RKO (cell line): ENCODE data around the gene CUX1.
"Not testable (repeated sequence)": the region's sequence is repeated elsewhere in the genome, so short reads cannot be mapped to it uniquely, and the experiment has no call there.

Source experiments
- DNase-seq: peaks from one replicate; pipeline ENCODE4 v3.0.0-alpha.2; 2016; ENCODE audit warnings: low spot score

CUX1 gene

DNA sequence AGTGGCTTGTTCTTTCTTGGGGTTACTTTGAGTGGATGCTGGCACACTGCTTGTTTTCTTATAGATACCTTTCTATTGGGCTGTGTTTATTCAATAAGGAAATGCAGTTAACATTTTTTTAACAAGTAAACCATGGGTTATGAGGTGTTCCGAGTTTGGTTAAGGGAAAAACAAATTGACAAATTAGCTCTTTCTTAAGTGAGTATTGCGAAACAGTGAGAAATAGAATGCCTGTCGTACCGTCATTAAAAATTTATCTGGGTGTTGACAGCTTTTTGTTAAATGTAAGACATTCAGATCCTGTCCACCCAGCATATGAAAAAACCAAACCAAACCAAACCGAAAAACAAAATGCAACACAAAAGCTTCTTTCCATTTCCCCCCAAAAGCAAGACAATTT lies 6.2 kb downstream of the CUX1 start:
- no peak for DNase-seq

- DNase-seq = no peak
Observed at GRCh38 chr7:101824440-101824839, 7.0 kb downstream of the CUX1 start.

DNA sequence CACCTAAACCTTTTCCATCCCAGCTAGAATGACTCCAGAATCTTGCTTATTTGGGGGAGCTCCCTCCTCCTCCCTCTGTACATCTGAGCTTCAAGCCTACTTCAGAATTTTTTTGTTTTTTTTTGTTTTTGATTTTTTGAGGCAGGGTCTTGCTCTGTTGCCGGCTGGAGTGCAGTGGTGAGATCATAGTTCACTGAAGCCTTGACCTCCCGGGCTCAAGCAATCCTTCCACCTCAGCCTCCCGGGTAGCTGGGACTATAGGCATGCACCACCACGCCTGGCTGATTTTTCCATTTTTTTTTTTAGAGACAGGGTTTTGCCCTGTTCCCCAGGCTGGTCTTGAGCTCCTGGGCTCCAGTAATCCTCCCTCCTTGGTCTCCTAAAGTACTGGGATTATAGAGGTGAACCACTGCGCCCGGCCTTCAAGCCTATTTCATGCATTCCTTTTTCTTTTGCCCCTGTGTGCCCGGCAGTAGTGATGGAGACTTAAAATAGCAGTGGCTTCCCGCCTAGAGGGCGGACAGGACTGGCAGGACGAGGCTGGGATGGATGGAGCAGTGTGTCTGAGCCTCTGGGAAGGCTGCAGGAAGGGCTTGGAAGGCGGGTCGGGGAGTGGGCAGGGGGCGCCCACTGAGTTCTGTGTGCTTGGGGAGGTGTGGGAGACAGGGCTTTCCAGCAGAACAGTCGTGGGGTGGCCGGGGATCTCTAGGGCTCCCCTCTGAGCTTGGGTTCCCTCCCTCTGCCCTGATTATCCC lies 8.8 kb downstream of the CUX1 start:
- DNase-seq = no peak

GRCh38 chr7:101828301-101829020 lies 11.0 kb downstream of the CUX1 start:
- DNase-seq = no peak

DNA sequence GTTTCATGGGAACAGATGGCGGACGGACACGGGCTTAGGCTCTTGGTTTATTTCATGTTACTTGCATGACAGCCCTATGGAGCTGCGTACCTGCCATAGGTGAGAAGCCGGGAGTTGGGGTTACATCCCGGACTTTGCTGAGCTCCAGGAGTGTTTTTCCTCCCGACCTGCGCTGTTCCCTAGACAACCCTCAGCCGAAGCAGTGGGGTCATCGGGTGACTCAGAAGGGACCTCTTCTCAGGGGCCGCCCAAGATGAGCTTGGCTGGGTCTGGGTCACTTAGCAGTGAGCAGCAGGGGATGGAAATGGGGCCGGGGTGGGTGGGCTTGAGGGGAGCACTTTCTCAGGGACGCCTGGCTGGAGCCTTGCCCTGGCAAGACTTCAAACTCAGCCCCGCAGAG lies 11.9 kb downstream of the CUX1 start:
- DNase-seq = no peak

DNA sequence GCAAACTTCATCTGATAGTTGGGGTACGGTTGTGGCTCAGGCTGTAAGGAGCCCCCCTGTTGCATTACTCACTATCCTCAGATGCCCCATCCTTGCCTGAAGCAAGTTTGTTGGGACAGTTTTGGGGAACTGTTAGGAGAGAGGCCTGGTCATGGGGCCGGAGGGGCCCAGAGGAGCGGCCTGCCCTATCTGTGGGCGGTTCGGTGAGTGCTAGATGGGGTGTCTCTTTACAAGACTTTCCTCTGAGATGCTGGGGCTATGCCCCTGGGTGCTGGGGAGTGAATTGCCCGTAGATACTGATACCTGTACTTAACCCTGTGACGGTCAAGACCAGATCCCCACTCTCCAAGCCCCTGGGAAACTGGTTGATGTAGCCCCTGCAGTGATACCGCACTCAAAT lies 12.4 kb downstream of the CUX1 start:
- no peak for DNase-seq

DNA sequence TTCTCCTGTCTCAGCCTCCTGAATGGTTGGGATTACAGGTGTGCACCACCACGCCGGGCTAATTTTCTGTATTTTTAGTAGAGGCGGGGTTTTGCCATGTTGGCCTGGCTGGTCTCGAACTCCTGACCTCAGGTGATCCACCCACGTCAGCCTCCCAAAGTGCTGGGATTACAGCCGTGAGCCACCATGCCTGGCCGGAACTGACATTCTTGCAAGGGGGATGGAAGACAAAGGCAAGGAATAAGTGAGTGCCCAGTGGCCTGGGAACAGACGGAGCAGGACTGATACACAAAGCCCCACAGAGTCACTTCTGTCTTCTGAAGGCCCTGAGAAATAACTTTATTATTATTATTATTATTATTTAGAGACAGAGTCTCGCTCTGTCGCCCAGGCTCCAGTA lies 14.0 kb downstream of the CUX1 start:
- DNase-seq = not testable (repeated sequence)

DNA sequence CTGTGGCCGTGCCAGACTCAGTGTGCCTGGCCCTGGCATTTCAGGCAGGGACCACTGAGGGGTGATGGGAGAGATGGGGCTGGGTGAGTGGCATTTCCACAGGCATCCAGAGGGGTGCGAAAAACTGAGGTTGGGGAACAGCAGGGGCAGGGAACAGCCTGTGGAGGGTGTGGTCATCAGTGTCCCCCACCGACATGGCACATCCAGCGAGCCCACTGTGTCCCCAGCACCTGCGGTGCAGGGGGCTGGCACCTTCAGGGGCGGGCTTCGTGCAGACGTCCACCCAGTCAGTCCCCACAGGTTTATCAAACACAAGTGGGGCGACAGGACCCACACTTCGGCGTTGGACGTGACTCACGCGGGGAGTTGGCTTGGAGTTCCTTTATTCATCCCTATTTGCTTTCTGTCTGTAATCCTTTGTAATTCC lies 14.8 kb downstream of the CUX1 start:
- no peak for DNase-seq

DNA sequence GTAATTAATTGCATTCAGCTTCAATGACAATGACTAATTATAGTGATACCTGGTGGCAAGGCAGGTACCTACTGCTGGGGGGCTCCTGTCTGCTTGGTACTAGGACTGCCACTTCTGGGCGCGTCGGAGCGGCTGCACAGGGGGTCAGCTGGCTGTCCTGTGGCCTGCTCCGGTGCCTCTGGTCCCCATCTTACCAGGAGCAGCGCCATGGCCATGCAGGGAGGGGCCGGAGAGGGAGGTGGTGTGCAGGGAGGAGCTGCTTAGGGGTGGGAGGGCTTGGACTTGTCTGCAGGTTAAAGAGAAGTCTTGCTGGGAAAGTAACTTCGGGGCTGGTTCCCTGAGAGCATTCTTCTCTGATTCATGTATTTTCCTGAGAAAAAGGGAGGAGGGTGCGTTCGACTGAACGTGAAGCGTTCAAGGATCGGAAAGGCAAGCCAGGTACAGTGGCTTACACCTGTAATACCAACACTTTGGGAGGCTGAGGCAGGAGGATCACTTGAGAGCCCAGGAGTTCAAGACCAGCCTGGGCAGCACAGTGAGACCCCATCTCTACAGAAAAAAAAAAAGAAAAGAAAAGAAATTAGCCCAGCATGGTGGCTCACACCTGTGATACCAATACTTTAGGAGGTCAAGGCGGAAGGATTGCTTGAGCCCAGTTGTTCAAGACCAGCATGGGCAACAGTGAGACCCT lies 15.4 kb downstream of the CUX1 start:
- DNase-seq = no peak

- no peak for DNase-seq
Observed at GRCh38 chr7:101833799-101834198, 16.4 kb downstream of the CUX1 start.

DNA sequence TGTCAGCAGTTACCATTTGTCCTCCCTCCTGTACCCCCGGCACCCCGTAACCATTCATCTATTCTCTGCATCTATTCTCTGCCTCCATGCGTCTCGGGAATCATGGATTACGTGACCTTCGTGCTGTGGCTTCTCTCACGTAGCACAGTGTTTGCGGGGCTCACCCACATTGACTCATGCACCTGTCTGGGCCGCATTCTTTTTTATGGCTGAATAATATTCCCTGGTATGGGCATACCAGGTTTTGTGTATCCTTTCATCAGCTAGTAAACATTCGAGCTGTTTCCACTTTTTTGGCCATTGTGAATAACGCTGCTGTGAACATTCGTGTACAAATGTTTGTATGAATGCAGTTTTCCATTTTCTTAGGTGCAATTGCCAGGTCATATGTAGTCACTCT lies 17.7 kb downstream of the CUX1 start:
- no peak for DNase-seq

DNA sequence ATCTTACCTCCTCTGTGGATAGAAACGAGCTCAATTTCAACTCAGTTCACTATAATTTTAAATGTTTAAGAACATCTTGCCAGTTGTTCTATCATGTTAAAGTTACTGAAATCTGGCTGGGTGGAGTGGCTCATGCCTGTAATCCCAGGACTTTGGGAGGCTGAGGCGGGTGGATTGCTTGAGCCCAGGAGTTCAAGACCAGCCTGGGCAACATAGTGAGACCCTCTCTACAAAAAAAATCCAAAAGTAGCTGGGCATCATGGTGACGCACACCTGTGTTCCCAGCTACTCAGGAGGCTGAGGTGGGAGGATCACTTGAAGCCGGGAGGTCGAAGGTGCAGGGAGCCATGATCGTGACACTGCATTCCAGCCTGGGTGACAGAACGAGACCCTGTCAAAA lies 20.0 kb downstream of the CUX1 start:
- not testable (repeated sequence) for DNase-seq

DNA sequence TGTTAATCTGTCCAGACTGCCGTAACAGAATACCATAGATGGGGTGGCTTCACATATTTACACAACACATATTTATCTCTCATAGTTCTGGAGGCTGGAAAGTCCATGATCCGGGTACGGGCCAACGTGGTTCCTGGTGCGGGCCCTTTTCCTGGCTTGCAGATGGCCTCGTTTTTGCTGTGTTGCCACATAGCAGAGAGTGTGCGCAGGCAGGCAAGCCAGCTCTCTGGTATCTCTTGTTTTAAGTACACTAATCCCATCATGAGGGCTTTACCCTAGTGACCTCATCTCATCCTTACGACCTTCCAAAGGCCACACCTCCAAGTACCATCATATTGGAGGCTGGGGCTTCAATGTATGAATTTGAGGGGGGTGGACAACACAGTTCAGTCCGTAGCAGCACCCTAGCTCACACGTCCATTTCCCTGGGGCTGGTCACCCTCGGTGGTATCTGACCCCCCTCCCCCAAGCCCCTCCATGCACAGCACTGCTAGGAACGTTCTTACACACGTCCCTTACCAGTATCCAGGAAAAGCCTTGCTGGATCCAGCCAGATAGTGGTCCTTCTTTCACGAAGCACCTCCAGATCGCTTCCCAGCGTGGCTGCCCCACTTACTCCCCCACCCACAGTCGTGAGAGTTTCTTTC lies 21.5 kb downstream of the CUX1 start:
- no peak for DNase-seq

- DNase-seq = no peak
Observed at GRCh38 chr7:101841328-101841727, 23.9 kb downstream of the CUX1 start.

DNA sequence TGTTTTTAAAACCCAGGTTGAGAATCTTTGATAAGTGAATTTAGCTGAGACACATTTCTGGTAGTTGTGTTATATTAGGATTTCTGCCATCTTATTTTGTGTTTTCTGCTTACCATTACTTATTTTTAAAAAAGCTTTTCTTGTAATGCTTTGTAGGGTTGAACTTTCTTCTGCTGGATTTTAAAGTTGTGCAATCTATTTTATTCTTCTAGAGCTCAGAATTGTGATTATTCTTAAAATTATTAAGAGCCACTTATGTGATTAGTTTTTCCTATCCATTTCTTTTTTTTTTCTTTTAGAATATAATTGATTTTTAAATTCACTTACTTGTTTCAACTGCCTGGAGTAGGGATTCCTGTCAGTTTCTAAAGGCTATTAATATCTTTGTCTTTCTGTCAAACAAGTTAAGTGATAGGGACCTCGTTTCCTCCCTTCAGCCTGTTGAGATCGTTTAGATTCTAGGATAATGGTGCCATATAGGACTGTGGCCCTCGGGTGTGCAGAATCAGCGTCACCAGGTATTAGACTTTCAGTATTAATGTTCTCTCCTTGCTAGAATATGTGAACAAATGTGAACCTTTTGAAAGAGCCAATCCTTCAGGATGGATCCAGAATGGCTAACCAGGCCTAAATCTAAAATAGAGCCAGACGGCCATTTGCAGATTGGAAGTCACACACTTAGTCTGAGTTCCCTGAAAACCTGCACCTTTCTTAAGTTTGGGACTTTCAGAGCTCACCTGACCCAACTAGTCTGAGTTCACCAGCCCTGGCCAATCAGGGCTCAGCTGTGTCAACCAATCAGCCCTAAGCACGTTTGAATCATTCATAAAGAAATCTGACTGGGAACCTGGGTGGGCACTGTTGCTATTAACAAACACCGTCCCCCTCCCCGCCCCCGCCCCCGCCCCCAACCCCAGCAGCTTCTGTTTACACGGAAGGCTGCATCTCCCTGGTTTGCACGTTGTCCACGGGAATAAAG lies 26.2 kb downstream of the CUX1 start:
- DNase-seq = no peak

GRCh38 chr7:101845974-101846373 lies 28.5 kb downstream of the CUX1 start:
- no peak for DNase-seq

GRCh38 chr7:101846800-101847538 lies 29.5 kb downstream of the CUX1 start:
- DNase-seq = no peak

DNA sequence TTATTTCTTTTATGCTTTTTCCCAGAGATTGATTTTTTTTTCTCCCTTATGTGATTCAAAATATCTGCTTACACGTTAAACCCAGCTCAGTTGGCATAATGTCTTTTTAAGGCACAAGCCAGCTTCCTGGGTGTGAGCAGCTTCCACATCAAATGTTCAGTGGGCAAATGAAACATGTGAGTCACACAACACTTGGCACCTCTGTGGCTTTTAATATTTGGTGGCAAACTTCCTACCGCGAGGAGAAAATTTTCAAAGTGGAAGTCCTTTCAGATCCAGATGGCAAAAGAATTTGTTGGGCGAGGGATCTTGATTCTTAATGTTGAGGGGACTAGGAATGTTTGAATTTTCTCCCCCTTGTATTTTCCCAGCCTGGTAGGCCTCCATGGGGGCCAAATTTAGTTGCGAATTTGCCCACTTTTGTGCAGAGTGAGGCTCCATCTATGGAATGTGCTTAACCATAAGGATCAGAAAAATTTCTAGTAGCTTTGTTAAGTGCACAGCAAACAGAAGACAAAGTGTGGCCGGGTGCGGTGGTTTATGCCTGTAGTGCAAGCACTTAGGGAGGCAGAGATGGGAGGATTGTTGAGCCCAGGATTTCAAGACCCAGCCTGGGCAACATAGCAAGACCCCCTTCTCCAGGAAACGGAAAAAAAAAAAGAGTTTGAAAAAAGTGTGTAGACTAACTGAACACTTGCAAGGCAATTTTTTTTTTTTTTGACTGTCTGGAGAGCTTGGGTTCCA lies 31.0 kb downstream of the CUX1 start:
- DNase-seq = no peak

DNA sequence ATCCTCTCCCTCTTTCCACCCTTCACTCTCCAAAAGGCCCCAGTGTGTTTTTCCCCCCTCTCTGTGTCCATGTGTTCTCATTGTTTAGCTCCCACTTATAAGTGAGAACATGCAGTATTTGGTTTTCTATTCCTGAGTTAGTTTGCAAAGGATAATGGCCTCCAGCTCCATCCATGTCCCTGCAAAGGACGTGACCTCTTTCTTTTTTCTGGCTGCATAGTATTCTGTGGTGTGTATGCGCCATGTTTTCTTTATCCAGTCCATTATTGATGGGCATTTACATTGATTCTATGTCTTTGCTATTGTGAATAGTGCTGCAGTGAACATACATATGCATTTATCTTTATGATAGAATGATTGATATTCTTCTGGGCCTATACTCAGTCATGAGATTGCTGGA lies 31.9 kb downstream of the CUX1 start:
- not testable (repeated sequence) for DNase-seq

- DNase-seq = not testable (repeated sequence)
Observed at GRCh38 chr7:101852364-101852763, 34.9 kb downstream of the CUX1 start.
